Superior temporal gyrus (tissue), 1 donor: ENCODE data around the gene RAB3A.

Experiments
- DNase-seq: peaks from one replicate; pipeline ENCODE4 v3.0.0-alpha.2; 2016; ENCODE audit errors: extremely low spot score

The RAB3A gene

GRCh38 chr19:18203863-18204393, at the start of gene RAB3A:
Gene RAB3A, minus strand, starts transcription at chr19:18204042. Its CDS starts 1,302 bp downstream, at chr19:18202740.
- DNase-seq = peak; percentile 100

GRCh38 chr19:18253130-18253529, 49.3 kb upstream of the RAB3A start:
- DNase-seq = no peak

- DNase-seq = no peak
These were observed 48.5 kb upstream of the RAB3A start for GRCh38 chr19:18252370-18252717.

- DNase-seq = peak; percentile 89
These were observed 47.9 kb upstream of the RAB3A start for GRCh38 chr19:18251587-18252369.

GRCh38 chr19:18249834-18250233, 46.0 kb upstream of the RAB3A start:
- DNase-seq = no peak

GRCh38 chr19:18245297-18245696, 41.5 kb upstream of the RAB3A start:
- no peak for DNase-seq

- DNase-seq = no peak
These were observed 35.5 kb upstream of the RAB3A start for GRCh38 chr19:18239303-18239702.

GRCh38 chr19:18234194-18234593, 30.4 kb upstream of the RAB3A start:
- DNase-seq = no peak

- DNase-seq = no peak
These were observed 29.5 kb upstream of the RAB3A start for GRCh38 chr19:18233224-18233825.

GRCh38 chr19:18232540-18233223, 28.8 kb upstream of the RAB3A start:
- DNase-seq = no peak

GRCh38 chr19:18231775-18232174, 27.9 kb upstream of the RAB3A start:
- DNase-seq = no peak

GRCh38 chr19:18230941-18231734, 27.3 kb upstream of the RAB3A start:
- DNase-seq = peak; percentile 21

- DNase-seq = no peak
These were observed 26.1 kb upstream of the RAB3A start for GRCh38 chr19:18229915-18230314.

GRCh38 chr19:18229474-18229873, 25.6 kb upstream of the RAB3A start:
- DNase-seq = no peak

- no peak for DNase-seq
These were observed 24.0 kb upstream of the RAB3A start for GRCh38 chr19:18227781-18228271.

- DNase-seq = no peak
These were observed 23.3 kb upstream of the RAB3A start for GRCh38 chr19:18226956-18227780.

- no peak for DNase-seq
These were observed 22.0 kb upstream of the RAB3A start, which contains the start of gene PDE4C for GRCh38 chr19:18225702-18226468. Gene PDE4C, minus strand, starts transcription at chr19:18226438. Its CDS starts 23 bp downstream, at chr19:18226415.

- no peak for DNase-seq
These were observed 21.5 kb upstream of the RAB3A start for GRCh38 chr19:18225355-18225701.

- DNase-seq = peak; percentile 90
These were observed 20.9 kb upstream of the RAB3A start for GRCh38 chr19:18224525-18225354.
